ENCODE data around the gene TNS3.

The TNS3 gene

GRCh38 chr7:47427051-47427643 lies 154.8 kb downstream of the TNS3 start:
- H3K36me3 Mint-ChIP-seq (ENCODE audit: low read depth), result peaks cover 74% of the 10 kb centered on the region

GRCh38 chr7:47424523-47424922 lies 157.4 kb downstream of the TNS3 start:
- no peak for TF ChIP-seq CTCF (IDR thresholded peaks at IDR 0.05)
- no peak overlapping the region for H3K27ac Mint-ChIP-seq
- DNase-seq, result no peak
- no peak overlapping the region for H3K4me3 Mint-ChIP-seq
- H3K36me3 Mint-ChIP-seq (ENCODE audit: low read depth), result peaks cover 80% of the 10 kb centered on the region
- H3K9me3 Mint-ChIP-seq, result peaks cover 17% of the 10 kb centered on the region
- H3K4me1 Mint-ChIP-seq, result no peaks in the 10 kb centered on the region
- H3K27me3 Mint-ChIP-seq (ENCODE audit: low read depth, poor library complexity), result no peaks in the 10 kb centered on the region

More at GRCh38 chr7:47427051-47427643, 154.8 kb downstream of the TNS3 start:
- no peak for TF ChIP-seq CTCF (IDR thresholded peaks at IDR 0.05)
- Mint-ChIP-seq H3K9me3 (no peaks in the 10 kb centered on the region), H3K27me3 (ENCODE audit: low read depth, poor library complexity) (peaks cover 3% of the 10 kb centered on the region), H3K27ac (no peak overlapping the region), H3K4me3 (no peak overlapping the region), H3K4me1 (no peaks in the 10 kb centered on the region)
- no peak for DNase-seq

- peaks cover 10% of the 10 kb centered on the region for H3K4me1 Mint-ChIP-seq
- H3K36me3 Mint-ChIP-seq (ENCODE audit: low read depth), result peaks cover 86% of the 10 kb centered on the region
- no peak for TF ChIP-seq CTCF (IDR thresholded peaks at IDR 0.05)
- no peak overlapping the region for H3K4me3 Mint-ChIP-seq
- H3K27me3 Mint-ChIP-seq (ENCODE audit: low read depth, poor library complexity), result no peaks in the 10 kb centered on the region
- H3K9me3 Mint-ChIP-seq, result peaks cover 22% of the 10 kb centered on the region
- DNase-seq, result no peak
- H3K27ac Mint-ChIP-seq, result no peak overlapping the region
Measured at GRCh38 chr7:47423196-47423595, 158.7 kb downstream of the TNS3 start.

- peaks cover 22% of the 10 kb centered on the region for H3K9me3 Mint-ChIP-seq
- no peak overlapping the region for H3K4me3 Mint-ChIP-seq
- peaks cover 10% of the 10 kb centered on the region for H3K4me1 Mint-ChIP-seq
- H3K36me3 Mint-ChIP-seq (ENCODE audit: low read depth), result peaks cover 81% of the 10 kb centered on the region
- DNase-seq, result no peak
- TF ChIP-seq CTCF (IDR thresholded peaks at IDR 0.05), result no peak
- H3K27me3 Mint-ChIP-seq (ENCODE audit: low read depth, poor library complexity), result no peaks in the 10 kb centered on the region
- H3K27ac Mint-ChIP-seq, result no peak overlapping the region
Measured at GRCh38 chr7:47422611-47423010, 159.3 kb downstream of the TNS3 start.

GRCh38 chr7:47421456-47421855 lies 160.5 kb downstream of the TNS3 start:
- Mint-ChIP-seq H3K4me1 (peaks cover 10% of the 10 kb centered on the region), H3K27ac (no peak overlapping the region), H3K9me3 (peaks cover 22% of the 10 kb centered on the region), H3K36me3 (ENCODE audit: low read depth) (peaks cover 79% of the 10 kb centered on the region), H3K4me3 (no peak overlapping the region), H3K27me3 (ENCODE audit: low read depth, poor library complexity) (no peaks in the 10 kb centered on the region)
- TF ChIP-seq CTCF (IDR thresholded peaks at IDR 0.05), result no peak
- DNase-seq, result no peak

- peaks cover 77% of the 10 kb centered on the region for H3K36me3 Mint-ChIP-seq (ENCODE audit: low read depth)
- peaks cover 10% of the 10 kb centered on the region for H3K4me1 Mint-ChIP-seq
- peak overlapping the region; percentile 26 for H3K27ac Mint-ChIP-seq
- TF ChIP-seq CTCF (IDR thresholded peaks at IDR 0.05), result no peak
- H3K4me3 Mint-ChIP-seq, result no peak overlapping the region
- H3K27me3 Mint-ChIP-seq (ENCODE audit: low read depth, poor library complexity), result no peaks in the 10 kb centered on the region
- H3K9me3 Mint-ChIP-seq, result peaks cover 22% of the 10 kb centered on the region
- no peak for DNase-seq
Measured at GRCh38 chr7:47420122-47420780, 161.7 kb downstream of the TNS3 start.

Data from nephron progenitor cell (in vitro differentiated cells).